ENCODE results near the gene CEMIP. TPM values are rescaled to one million over a fixed set of nuclear protein-coding genes. Genes with fewer than 3 reads are reported as not detected.

The CEMIP gene
- total RNA-seq, 4 donors from 2014 or later, result 0.04 TPM; not detected in 3

DNA sequence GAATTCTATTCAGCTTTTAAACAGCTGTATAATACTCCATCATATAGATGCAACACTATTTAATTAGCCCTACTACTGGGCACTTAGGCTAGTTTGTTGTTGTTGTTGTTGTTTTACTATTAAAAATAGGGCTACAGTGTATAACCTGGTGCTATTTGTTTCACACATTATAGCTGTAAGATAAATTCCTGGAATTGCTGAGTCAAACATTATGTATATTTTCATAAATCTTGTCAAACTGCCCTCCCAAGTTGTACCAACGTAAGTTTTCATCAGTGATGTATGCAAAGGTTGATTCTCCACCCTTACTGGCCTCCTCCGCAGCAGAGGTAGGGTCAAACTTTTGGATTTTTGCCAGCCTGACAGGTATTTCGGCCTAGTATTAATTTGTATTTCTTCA is 3.8 kb upstream of the CEMIP start:
- in situ Hi-C loops (cut with MboI; ENCODE audit: low sequenced_read_pairs in 4 of 4), result loop anchor here in 3 of 4 donors (5.0 to 25.0 kb wide), 4 partner anchors 187 to 323 kb away; no protein-coding TSS in a partner anchor
- H3K9me3 ChIP-seq, result no peaks in the 10 kb centered on the region
- no peak overlapping the region for H3K4me3 ChIP-seq
- peaks cover 17 to 24% of the 10 kb centered on the region in 2 donors for H3K4me1 ChIP-seq
- peaks cover 13 to 19% (median 16%) of the 10 kb centered on the region in 3 donors for H3K27me3 ChIP-seq
- no peak for DNase-seq
- H3K36me3 ChIP-seq, result no peaks in the 10 kb centered on the region
- no peak overlapping the region for H3K27ac ChIP-seq
- ATAC-seq, result no peak
- TF ChIP-seq, protein P1, sequence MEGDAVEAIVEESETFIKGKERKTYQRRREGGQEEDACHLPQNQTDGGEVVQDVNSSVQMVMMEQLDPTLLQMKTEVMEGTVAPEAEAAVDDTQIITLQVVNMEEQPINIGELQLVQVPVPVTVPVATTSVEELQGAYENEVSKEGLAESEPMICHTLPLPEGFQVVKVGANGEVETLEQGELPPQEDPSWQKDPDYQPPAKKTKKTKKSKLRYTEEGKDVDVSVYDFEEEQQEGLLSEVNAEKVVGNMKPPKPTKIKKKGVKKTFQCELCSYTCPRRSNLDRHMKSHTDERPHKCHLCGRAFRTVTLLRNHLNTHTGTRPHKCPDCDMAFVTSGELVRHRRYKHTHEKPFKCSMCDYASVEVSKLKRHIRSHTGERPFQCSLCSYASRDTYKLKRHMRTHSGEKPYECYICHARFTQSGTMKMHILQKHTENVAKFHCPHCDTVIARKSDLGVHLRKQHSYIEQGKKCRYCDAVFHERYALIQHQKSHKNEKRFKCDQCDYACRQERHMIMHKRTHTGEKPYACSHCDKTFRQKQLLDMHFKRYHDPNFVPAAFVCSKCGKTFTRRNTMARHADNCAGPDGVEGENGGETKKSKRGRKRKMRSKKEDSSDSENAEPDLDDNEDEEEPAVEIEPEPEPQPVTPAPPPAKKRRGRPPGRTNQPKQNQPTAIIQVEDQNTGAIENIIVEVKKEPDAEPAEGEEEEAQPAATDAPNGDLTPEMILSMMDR (IDR thresholded peaks at IDR 0.05 in 4 of 5, conservative IDR thresholded peaks at IDR 0.05 in 1 of 5), result no peak
- TF ChIP-seq POLR2A (IDR thresholded peaks at IDR 0.05), result no peak
- intact Hi-C loops (cut with DNase I; ENCODE audit: low total_unique reads), result loop anchor here (5.0 kb wide), 2 partner anchors 158 to 192 kb away; no protein-coding TSS in a partner anchor

DNA sequence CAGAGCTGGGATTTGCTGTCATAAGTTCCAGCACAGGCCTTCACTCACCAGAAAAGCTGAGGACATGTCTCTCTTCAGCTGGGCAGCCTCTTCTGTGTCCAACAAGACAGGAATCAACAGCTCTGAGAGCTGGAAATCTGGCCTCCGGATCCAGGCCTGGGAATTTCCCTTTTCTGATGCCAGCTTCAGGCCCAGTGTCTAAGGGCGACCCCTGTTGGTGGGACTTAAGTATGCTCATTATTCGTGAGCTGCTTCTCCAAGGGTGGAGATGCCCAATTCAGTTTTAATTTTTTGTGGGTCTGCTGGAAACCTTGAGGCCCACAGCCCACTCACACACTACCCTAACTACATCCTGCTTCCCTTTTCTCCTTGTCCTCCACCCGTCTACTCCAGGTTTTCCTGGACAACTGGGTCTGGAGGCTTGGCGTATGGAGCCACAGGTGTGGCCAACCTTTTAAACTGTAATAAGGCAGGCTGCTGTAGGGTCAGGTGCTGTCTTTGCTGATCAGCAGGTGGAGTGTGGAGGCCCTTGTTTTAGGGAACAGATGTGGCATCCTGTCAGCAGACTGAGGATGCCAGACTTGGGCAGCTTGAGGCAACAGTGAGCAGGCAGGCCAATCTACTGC is 2.6 kb upstream of the CEMIP start:
- no peak overlapping the region for H3K4me3 ChIP-seq
- no peaks in the 10 kb centered on the region for H3K36me3 ChIP-seq
- intact Hi-C loops (cut with DNase I; ENCODE audit: low total_unique reads) (loop anchor here (1.0 to 5.0 kb wide), 4 partner anchors 82 to 209 kb away; partner anchors contain the start of gene ABHD17C), in situ Hi-C loops (cut with MboI; ENCODE audit: low sequenced_read_pairs in 4 of 4) (loop anchor here in 3 of 4 donors (5.0 to 25.0 kb wide), 4 partner anchors 186 to 324 kb away; no protein-coding TSS in a partner anchor)
- no peaks in the 10 kb centered on the region for H3K9me3 ChIP-seq
- H3K27ac ChIP-seq, result peak overlapping the region in 1 of 4 donors; percentile 35
- TF ChIP-seq, protein P1 (IDR thresholded peaks at IDR 0.05 in 4 of 5, conservative IDR thresholded peaks at IDR 0.05 in 1 of 5), result peak; percentile 47 to 78 (median 72)
- no peak for TF ChIP-seq POLR2A (IDR thresholded peaks at IDR 0.05)
- H3K27me3 ChIP-seq, result peaks cover 24 to 28% (median 25%) of the 10 kb centered on the region in 3 donors
- DNase-seq (peak; percentile 9 to 51), ATAC-seq (peak; percentile 42 to 51)
- H3K4me1 ChIP-seq, result peaks cover 20 to 24% of the 10 kb centered on the region in 2 donors

DNA sequence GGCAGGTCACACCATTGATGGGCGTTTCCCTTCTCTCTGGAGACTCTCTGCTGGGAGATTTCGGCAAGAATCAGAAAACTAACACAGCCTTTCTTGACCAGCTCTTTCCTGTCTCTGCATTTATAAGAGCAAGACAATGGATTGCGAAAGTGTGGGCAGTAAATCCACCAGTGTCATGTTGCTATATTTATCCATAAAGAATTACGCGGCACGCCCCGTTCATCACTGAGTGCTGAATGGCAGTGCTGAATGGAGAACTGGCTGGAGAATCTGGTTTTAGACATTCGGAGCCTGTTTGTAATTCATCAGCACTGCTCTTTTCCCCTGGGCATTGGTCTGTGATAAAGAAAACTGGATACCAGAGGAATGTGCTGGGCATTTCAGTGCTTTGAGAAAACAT is 2.0 kb upstream of the CEMIP start:
- peak overlapping the region in 1 of 4 donors; percentile 35 for H3K27ac ChIP-seq
- H3K9me3 ChIP-seq, result no peaks in the 10 kb centered on the region
- peak; percentile 20 to 41 for DNase-seq
- intact Hi-C loops (cut with DNase I; ENCODE audit: low total_unique reads), result loop anchor here (2.0 to 5.0 kb wide), 3 partner anchors 82 to 190 kb away; partner anchors contain the start of gene ABHD17C
- TF ChIP-seq, protein P1 (IDR thresholded peaks at IDR 0.05 in 4 of 5, conservative IDR thresholded peaks at IDR 0.05 in 1 of 5), result no peak
- no peak for TF ChIP-seq POLR2A (IDR thresholded peaks at IDR 0.05)
- no peaks in the 10 kb centered on the region for H3K36me3 ChIP-seq
- ATAC-seq, result peak; percentile 68 to 84
- in situ Hi-C loops (cut with MboI; ENCODE audit: low sequenced_read_pairs in 4 of 4), result loop anchor here in 3 of 4 donors (5.0 to 25.0 kb wide), 4 partner anchors 185 to 325 kb away; no protein-coding TSS in a partner anchor
- H3K4me3 ChIP-seq, result no peak overlapping the region
- peaks cover 24 to 28% (median 27%) of the 10 kb centered on the region in 3 donors for H3K27me3 ChIP-seq
- peaks cover 20 to 24% of the 10 kb centered on the region in 2 donors for H3K4me1 ChIP-seq

DNA sequence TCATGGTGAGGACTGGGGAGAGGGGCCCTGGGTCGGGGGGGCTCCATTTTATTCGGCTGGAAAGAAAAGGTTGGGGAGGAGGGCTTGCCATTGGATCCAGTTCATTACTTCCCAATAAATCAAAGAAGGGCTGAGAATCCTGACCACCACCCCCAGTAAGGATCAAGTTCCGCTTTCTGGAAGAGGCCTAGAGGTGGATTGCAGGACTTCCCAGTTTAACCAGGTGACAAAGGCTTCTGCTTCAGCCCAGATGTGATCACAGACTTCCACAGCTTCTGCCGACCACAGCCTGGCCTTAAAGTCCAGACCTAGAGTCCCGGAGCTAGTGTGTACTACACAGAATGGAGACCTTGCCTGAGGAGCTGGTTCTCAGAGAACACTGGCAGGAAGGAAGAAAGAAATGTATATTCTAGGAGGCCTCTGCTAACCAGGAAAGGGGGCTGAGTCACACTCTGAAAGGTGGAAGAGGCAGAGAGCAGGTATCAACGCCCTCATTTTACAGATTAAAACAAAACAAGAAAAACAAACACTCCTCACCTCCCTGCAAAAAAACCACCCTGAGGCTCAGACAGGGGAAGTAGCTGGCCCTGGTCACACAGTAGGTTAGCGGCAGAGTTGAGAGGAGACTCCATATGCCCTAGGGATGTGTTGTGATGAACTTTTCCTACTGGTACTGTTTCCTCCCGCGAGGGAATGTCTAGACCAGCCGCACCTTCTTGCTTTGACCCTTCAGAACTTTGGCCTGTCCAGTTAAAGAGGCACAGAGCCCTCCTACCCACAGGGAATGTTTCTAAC is 1.1 kb upstream of the CEMIP start:
- intact Hi-C loops (cut with DNase I; ENCODE audit: low total_unique reads), result loop anchor here (1.0 to 5.0 kb wide), 4 partner anchors 83 to 323 kb away; partner anchors contain the start of gene ABHD17C

More for the DNA sequence above, 1.1 kb upstream of the CEMIP start:
- H3K4me3 ChIP-seq, result peak overlapping the region in 1 of 4 donors; percentile 72
- H3K27me3 ChIP-seq, result peaks cover 24 to 28% (median 27%) of the 10 kb centered on the region in 3 donors
- ATAC-seq (no peak), DNase-seq (no peak)
- H3K4me1 ChIP-seq, result peaks cover 20 to 24% of the 10 kb centered on the region in 2 donors
- in situ Hi-C loops (cut with MboI; ENCODE audit: low sequenced_read_pairs in 4 of 4), result loop anchor here in 3 of 4 donors (5.0 to 25.0 kb wide), 4 partner anchors 184 to 326 kb away; no protein-coding TSS in a partner anchor
- TF ChIP-seq POLR2A (IDR thresholded peaks at IDR 0.05), result no peak
- TF ChIP-seq, protein P1 (IDR thresholded peaks at IDR 0.05 in 4 of 5, conservative IDR thresholded peaks at IDR 0.05 in 1 of 5), result no peak
- H3K36me3 ChIP-seq, result no peaks in the 10 kb centered on the region
- H3K9me3 ChIP-seq, result no peaks in the 10 kb centered on the region
- no peak overlapping the region for H3K27ac ChIP-seq
